ENCODE results near the gene SPATA17.

The SPATA17 gene

GRCh38 chr1:217805792-217806191 lies 174.6 kb downstream of the SPATA17 start:
- no peak overlapping the region for H3K4me3 ChIP-seq (ENCODE audit: low read depth, low read length)
- TF ChIP-seq CTCF (IDR thresholded peaks at IDR 0.05; ENCODE audit: low read depth, low read length, missing control alignments), result no peak
- DNase-seq (ENCODE audit: low read depth), result no peak
- in situ Hi-C loops (cut with HindIII; ENCODE audit: low sequenced_read_pairs), result no loop called here

- no peak for DNase-seq (ENCODE audit: low read depth)
- TF ChIP-seq CTCF (IDR thresholded peaks at IDR 0.05; ENCODE audit: low read depth, low read length, missing control alignments), result no peak
- in situ Hi-C loops (cut with HindIII; ENCODE audit: low sequenced_read_pairs), result no loop called here
- no peak overlapping the region for H3K4me3 ChIP-seq (ENCODE audit: low read depth, low read length)
These were observed 181.0 kb downstream of the SPATA17 start for GRCh38 chr1:217812175-217812574.

- no peak for TF ChIP-seq CTCF (IDR thresholded peaks at IDR 0.05; ENCODE audit: low read depth, low read length, missing control alignments)
- in situ Hi-C loops (cut with HindIII; ENCODE audit: low sequenced_read_pairs), result no loop called here
- H3K4me3 ChIP-seq (ENCODE audit: low read depth, low read length), result no peak overlapping the region
- DNase-seq (ENCODE audit: low read depth), result no peak
These were observed 181.9 kb downstream of the SPATA17 start for GRCh38 chr1:217813031-217813430.

GRCh38 chr1:217837691-217838090 lies 206.5 kb downstream of the SPATA17 start:
- DNase-seq (ENCODE audit: low read depth), result no peak
- in situ Hi-C loops (cut with HindIII; ENCODE audit: low sequenced_read_pairs), result no loop called here
- TF ChIP-seq CTCF (IDR thresholded peaks at IDR 0.05; ENCODE audit: low read depth, low read length, missing control alignments), result no peak
- no peak overlapping the region for H3K4me3 ChIP-seq (ENCODE audit: low read depth, low read length)

- H3K4me3 ChIP-seq (ENCODE audit: low read depth, low read length), result no peak overlapping the region
- in situ Hi-C loops (cut with HindIII; ENCODE audit: low sequenced_read_pairs), result no loop called here
- TF ChIP-seq CTCF (IDR thresholded peaks at IDR 0.05; ENCODE audit: low read depth, low read length, missing control alignments), result no peak
- no peak for DNase-seq (ENCODE audit: low read depth)
These were observed 208.0 kb downstream of the SPATA17 start for GRCh38 chr1:217839161-217839560.

GRCh38 chr1:217846733-217847132 lies 215.6 kb downstream of the SPATA17 start:
- no peak for DNase-seq (ENCODE audit: low read depth)
- no peak overlapping the region for H3K4me3 ChIP-seq (ENCODE audit: low read depth, low read length)
- no peak for TF ChIP-seq CTCF (IDR thresholded peaks at IDR 0.05; ENCODE audit: low read depth, low read length, missing control alignments)
- in situ Hi-C loops (cut with HindIII; ENCODE audit: low sequenced_read_pairs), result no loop called here

- in situ Hi-C loops (cut with HindIII; ENCODE audit: low sequenced_read_pairs), result no loop called here
- no peak for TF ChIP-seq CTCF (IDR thresholded peaks at IDR 0.05; ENCODE audit: low read depth, low read length, missing control alignments)
- no peak for DNase-seq (ENCODE audit: low read depth)
- no peak overlapping the region for H3K4me3 ChIP-seq (ENCODE audit: low read depth, low read length)
These were observed 216.5 kb downstream of the SPATA17 start for GRCh38 chr1:217847643-217848042.

All from astrocyte of the cerebellum (primary cell).